ENCODE results near the gene ZNRF3.

DNA sequence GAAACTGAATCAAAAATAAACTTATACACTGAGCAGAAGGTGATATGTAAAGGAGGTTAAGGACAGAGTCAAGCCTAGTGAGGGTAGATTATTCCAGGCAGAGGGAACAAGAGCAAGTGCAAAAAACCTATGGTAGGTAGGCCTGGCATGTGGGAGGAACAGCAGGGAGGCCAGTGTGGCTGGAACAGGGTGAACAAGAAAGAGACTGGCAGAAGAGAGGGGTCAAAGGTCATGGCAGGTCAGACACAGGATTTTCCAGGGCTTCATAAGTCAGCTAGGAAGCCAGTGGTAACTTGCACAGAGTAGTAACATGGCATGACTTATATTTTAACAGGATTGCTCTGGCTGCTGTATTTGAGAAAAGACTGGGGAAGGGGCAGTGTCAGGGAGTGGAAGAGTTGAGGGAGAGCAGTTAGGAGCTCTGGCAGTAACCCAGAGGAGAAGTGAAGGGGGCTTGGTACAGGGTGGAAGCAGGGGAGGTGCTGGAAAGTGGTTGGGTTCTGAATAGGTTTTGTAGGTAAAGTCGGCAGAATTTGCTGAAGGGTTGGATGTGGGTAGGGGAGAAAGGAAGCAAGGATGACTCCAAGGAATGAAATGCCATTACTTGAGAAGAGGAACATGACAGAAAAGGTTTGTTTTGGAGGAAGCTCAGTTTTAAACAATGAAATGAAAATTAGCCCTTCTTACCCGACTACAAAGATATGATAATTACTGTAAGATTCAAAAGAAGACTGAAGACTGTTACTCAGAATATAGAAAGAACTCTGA is 86.2 kb downstream of the ZNRF3 start:
- no peak for TF ChIP-seq YY1 (IDR thresholded peaks at IDR 0.05; ENCODE audit: low read depth)
- TF ChIP-seq EP300 (IDR thresholded peaks at IDR 0.05; ENCODE audit: borderline replicate concordance): no peak
- no peak for TF ChIP-seq NFIC (IDR thresholded peaks at IDR 0.05)
- no peak for TF ChIP-seq FOXM1 (IDR thresholded peaks at IDR 0.05; ENCODE audit: borderline replicate concordance, low read depth)
- TF ChIP-seq, protein P1, sequence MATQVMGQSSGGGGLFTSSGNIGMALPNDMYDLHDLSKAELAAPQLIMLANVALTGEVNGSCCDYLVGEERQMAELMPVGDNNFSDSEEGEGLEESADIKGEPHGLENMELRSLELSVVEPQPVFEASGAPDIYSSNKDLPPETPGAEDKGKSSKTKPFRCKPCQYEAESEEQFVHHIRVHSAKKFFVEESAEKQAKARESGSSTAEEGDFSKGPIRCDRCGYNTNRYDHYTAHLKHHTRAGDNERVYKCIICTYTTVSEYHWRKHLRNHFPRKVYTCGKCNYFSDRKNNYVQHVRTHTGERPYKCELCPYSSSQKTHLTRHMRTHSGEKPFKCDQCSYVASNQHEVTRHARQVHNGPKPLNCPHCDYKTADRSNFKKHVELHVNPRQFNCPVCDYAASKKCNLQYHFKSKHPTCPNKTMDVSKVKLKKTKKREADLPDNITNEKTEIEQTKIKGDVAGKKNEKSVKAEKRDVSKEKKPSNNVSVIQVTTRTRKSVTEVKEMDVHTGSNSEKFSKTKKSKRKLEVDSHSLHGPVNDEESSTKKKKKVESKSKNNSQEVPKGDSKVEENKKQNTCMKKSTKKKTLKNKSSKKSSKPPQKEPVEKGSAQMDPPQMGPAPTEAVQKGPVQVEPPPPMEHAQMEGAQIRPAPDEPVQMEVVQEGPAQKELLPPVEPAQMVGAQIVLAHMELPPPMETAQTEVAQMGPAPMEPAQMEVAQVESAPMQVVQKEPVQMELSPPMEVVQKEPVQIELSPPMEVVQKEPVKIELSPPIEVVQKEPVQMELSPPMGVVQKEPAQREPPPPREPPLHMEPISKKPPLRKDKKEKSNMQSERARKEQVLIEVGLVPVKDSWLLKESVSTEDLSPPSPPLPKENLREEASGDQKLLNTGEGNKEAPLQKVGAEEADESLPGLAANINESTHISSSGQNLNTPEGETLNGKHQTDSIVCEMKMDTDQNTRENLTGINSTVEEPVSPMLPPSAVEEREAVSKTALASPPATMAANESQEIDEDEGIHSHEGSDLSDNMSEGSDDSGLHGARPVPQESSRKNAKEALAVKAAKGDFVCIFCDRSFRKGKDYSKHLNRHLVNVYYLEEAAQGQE (IDR thresholded peaks at IDR 0.05; ENCODE audit: low read depth): no peak

All from Ishikawa (cell line).